IPS-18a (cell line): Measurements from ENCODE around the gene SDR39U1.

Source experiments
- H3K27ac ChIP-seq: one replicate; pipeline ENCODE4 v1.5.1; 2013; ENCODE audit warnings: low read length
- H3K27me3 ChIP-seq: one replicate; pipeline ENCODE4 v1.6.1; 2013; ENCODE audit warnings: mild to moderate bottlenecking, low read length; ENCODE audit not compliant: control insufficient read depth, insufficient read depth
- H3K36me3 ChIP-seq: one replicate; pipeline ENCODE4 v1.6.1; 2013; ENCODE audit warnings: low read depth, low read length; ENCODE audit not compliant: control insufficient read depth
- H3K4me1 ChIP-seq: one replicate; pipeline ENCODE4 v1.6.1; 2013; ENCODE audit warnings: low read depth, low read length; ENCODE audit not compliant: control insufficient read depth
- H3K4me3 ChIP-seq: one replicate; pipeline ENCODE4 v1.5.1; 2013; ENCODE audit warnings: low read length
- H3K9ac ChIP-seq: one replicate; pipeline ENCODE4 v1.6.1; 2013; ENCODE audit warnings: mild to moderate bottlenecking, low read length, moderate library complexity
- H3K9me3 ChIP-seq: one replicate; pipeline ENCODE4 v1.6.1; 2013; ENCODE audit warnings: low read depth, low read length; ENCODE audit not compliant: control insufficient read depth

The SDR39U1 gene

GRCh38 chr14:24414077-24414476 lies 28.5 kb downstream of the SDR39U1 start:
- Histone ChIP-seq H3K9ac (no peak overlapping the region), H3K27me3 (peaks cover 6% of the 10 kb centered on the region), H3K4me1 (no peaks in the 10 kb centered on the region), H3K27ac (no peak overlapping the region), H3K36me3 (peaks cover 8% of the 10 kb centered on the region), H3K4me3 (no peak overlapping the region), H3K9me3 (no peaks in the 10 kb centered on the region)

GRCh38 chr14:24411443-24412389 lies 30.9 kb downstream of the SDR39U1 start:
- H3K36me3 ChIP-seq: peaks cover 8% of the 10 kb centered on the region
- H3K27me3 ChIP-seq: no peaks in the 10 kb centered on the region
- H3K4me1 ChIP-seq: no peaks in the 10 kb centered on the region
- no peak overlapping the region for H3K9ac ChIP-seq
- no peak overlapping the region for H3K4me3 ChIP-seq
- no peak overlapping the region for H3K27ac ChIP-seq
- H3K9me3 ChIP-seq: no peaks in the 10 kb centered on the region

GRCh38 chr14:24409956-24410355 lies 32.6 kb downstream of the SDR39U1 start:
- Histone ChIP-seq H3K27ac (no peak overlapping the region), H3K9ac (no peak overlapping the region), H3K36me3 (peaks cover 8% of the 10 kb centered on the region), H3K27me3 (no peaks in the 10 kb centered on the region), H3K9me3 (no peaks in the 10 kb centered on the region), H3K4me1 (no peaks in the 10 kb centered on the region), H3K4me3 (no peak overlapping the region)

DNA sequence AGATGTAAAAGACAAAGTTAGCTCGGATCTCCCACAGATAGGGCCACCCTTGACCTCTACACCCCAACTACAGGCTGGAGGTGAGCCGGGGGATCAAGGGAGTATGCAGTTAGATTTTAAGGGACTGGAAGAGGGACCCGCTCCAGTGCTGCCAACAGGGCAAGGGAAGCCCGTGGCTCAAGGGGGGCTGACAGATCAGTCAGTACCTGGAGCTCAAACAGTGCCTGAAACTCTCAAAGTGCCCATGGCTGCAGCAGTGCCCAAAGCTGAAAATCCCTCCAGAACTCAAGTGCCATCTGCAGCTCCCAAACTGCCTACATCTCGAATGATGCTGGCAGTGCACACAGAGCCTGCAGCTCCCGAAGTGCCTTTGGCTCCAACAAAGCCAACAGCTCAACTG lies 33.4 kb downstream of the SDR39U1 start:
- Histone ChIP-seq H3K4me3 (no peak overlapping the region), H3K36me3 (peaks cover 8% of the 10 kb centered on the region), H3K27ac (no peak overlapping the region), H3K4me1 (no peaks in the 10 kb centered on the region), H3K27me3 (no peaks in the 10 kb centered on the region), H3K9me3 (no peaks in the 10 kb centered on the region), H3K9ac (no peak overlapping the region)

DNA sequence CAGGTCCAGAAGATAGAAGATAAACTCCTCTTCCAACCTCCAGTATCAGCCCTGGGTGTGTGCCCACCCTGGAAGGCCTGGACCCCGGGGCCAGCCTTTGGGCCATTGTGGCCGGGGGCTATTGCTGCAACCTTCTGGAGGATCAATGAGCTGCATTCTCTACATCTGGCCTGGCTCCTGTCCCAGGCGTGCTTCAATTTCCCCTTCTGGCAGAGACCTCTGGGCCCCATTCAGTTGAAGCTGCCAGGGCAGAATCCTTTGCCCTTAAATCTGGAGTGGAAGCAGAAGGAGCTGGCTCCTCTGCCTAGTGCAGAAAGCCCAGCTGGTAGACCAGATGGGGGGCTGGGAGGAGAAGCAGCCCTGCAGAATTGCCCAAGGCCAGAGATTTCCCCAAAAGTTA lies 33.8 kb downstream of the SDR39U1 start:
- H3K27ac ChIP-seq: no peak overlapping the region
- H3K9ac ChIP-seq: no peak overlapping the region
- H3K4me1 ChIP-seq: no peaks in the 10 kb centered on the region
- no peak overlapping the region for H3K4me3 ChIP-seq
- peaks cover 8% of the 10 kb centered on the region for H3K36me3 ChIP-seq
- H3K27me3 ChIP-seq: no peaks in the 10 kb centered on the region
- H3K9me3 ChIP-seq: no peaks in the 10 kb centered on the region

GRCh38 chr14:24407608-24408325 lies 34.8 kb downstream of the SDR39U1 start:
- Histone ChIP-seq H3K9me3 (no peaks in the 10 kb centered on the region), H3K4me1 (no peaks in the 10 kb centered on the region), H3K27me3 (no peaks in the 10 kb centered on the region), H3K36me3 (peaks cover under 1% of the 10 kb centered on the region), H3K27ac (no peak overlapping the region), H3K9ac (no peak overlapping the region), H3K4me3 (no peak overlapping the region)

- no peaks in the 10 kb centered on the region for H3K9me3 ChIP-seq
- no peaks in the 10 kb centered on the region for H3K27me3 ChIP-seq
- H3K4me3 ChIP-seq: no peak overlapping the region
- no peaks in the 10 kb centered on the region for H3K36me3 ChIP-seq
- H3K4me1 ChIP-seq: no peaks in the 10 kb centered on the region
- no peak overlapping the region for H3K27ac ChIP-seq
- no peak overlapping the region for H3K9ac ChIP-seq
These were observed 36.2 kb downstream of the SDR39U1 start for GRCh38 chr14:24406416-24406815.

DNA sequence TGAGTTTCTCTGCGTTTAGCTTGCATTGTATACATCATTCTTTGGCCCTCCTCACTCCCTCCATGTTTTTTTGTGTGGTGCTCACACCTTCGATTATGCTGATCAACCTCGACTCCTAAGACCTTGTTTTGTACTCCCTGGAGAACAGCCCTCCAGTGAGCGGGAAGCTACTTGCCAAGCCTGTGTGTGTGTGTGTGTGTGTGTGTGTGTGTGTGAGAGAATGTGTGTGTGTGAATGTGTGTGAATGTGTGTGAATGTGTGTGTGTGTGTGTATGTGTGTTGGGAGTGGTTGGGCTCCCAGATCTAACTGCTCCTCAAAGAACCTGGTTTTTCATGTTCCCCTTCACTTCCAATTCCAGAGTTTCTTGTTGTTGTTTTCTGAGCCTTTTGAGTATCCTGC lies 37.8 kb downstream of the SDR39U1 start:
- Histone ChIP-seq H3K4me3 (no peak overlapping the region), H3K4me1 (peaks cover 1% of the 10 kb centered on the region), H3K9me3 (no peaks in the 10 kb centered on the region), H3K9ac (no peak overlapping the region), H3K27ac (no peak overlapping the region), H3K36me3 (no peaks in the 10 kb centered on the region), H3K27me3 (peaks cover 5% of the 10 kb centered on the region)

- H3K27me3 ChIP-seq: peaks cover 5% of the 10 kb centered on the region
- peaks cover 5% of the 10 kb centered on the region for H3K4me1 ChIP-seq
- H3K9me3 ChIP-seq: no peaks in the 10 kb centered on the region
- no peak overlapping the region for H3K27ac ChIP-seq
- H3K4me3 ChIP-seq: no peak overlapping the region
- H3K9ac ChIP-seq: no peak overlapping the region
- H3K36me3 ChIP-seq: no peaks in the 10 kb centered on the region
These were observed 39.1 kb downstream of the SDR39U1 start for GRCh38 chr14:24403294-24403998.

DNA sequence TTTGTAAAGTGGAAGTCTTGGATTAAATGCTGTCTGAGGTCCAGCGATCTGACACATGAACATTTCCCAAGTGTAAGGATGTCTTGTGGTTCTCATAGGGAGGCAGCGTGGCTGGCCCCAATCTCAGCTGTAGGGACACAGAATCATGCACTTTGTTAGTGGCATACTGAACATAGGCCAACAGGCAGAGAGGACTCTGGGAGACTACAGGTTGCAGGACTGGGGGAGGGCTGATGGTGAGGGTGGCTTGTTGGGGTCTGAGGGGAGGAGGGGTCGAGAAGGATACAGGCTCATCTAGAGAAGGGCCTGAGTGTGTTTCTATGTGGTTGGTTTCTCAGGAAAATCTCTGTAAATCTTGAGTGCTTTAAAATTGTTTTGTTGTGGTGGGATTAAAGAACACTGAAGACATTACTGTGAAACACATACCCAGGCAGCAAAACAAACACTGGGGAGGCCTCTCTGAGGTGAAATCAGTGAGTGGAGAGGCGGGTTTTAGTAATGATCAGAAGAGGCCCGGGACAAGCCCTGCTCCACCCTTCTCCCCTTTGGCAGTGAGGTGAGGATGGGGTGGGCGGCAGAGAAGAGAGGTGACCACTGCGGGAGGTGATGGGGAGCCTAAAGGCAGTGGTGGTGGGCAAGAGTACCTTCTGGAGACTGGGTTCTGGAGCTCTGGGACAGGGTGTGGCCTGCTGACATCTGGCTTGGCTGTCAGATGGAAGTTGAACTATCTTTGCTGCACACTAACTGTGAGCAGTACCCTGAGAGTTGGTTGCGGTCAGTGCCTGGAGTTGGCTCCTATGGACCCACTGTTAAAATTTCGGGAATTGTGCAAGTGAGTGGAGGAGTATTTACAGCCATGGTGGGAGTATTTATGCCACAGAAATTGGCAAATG lies 40.5 kb downstream of the SDR39U1 start:
- Histone ChIP-seq H3K4me1 (peaks cover 12% of the 10 kb centered on the region), H3K9me3 (no peaks in the 10 kb centered on the region), H3K36me3 (no peaks in the 10 kb centered on the region), H3K9ac (no peak overlapping the region), H3K27ac (no peak overlapping the region), H3K27me3 (peaks cover 5% of the 10 kb centered on the region), H3K4me3 (no peak overlapping the region)
